ENCODE results near the gene MRPS25.
"Not testable (repeated sequence)": the region's sequence is repeated elsewhere in the genome, so short reads cannot be mapped to it uniquely, and the experiment has no call there.

Gene MRPS25

DNA sequence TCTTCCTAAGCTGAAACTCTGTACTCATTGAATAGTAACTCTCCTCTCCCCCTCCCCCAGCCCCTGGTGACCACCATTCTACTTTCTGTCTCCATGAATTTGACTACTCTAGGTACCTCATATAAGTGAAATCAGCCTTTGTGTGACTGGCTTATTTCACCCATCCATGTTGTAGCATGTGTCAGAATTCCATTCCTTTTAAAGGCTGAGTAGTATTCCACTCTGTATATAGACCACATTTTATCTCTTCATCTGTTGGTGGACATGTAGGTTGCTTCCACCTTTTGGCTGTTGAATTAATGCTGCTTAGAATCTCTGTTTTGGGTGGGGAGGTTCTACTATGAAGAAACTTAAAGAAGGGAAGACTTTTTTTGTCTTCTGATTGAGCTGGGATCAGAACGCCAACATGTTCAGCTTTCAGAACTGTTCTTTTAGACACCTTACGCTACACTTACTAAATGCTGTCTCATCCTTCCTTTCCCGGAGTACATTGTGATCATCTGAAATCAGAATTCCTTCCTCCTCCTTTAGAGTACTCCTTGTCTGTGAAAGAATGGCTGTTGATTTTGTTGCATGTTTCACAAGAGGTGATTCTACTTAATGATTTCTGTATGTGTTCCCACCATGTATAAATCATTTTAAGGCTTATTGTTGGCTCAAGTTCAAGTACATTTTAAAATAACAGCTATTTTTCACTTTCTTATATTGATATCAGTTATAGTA is 50.3 kb downstream of the MRPS25 start:
- TF ChIP-seq, protein P1, sequence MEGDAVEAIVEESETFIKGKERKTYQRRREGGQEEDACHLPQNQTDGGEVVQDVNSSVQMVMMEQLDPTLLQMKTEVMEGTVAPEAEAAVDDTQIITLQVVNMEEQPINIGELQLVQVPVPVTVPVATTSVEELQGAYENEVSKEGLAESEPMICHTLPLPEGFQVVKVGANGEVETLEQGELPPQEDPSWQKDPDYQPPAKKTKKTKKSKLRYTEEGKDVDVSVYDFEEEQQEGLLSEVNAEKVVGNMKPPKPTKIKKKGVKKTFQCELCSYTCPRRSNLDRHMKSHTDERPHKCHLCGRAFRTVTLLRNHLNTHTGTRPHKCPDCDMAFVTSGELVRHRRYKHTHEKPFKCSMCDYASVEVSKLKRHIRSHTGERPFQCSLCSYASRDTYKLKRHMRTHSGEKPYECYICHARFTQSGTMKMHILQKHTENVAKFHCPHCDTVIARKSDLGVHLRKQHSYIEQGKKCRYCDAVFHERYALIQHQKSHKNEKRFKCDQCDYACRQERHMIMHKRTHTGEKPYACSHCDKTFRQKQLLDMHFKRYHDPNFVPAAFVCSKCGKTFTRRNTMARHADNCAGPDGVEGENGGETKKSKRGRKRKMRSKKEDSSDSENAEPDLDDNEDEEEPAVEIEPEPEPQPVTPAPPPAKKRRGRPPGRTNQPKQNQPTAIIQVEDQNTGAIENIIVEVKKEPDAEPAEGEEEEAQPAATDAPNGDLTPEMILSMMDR (IDR thresholded peaks at IDR 0.05; ENCODE audit: borderline replicate concordance, insufficient read depth, low read depth, low read length): no peak
- no peak overlapping the region for H3K4me3 ChIP-seq (ENCODE audit: low read depth, low read length)

DNA sequence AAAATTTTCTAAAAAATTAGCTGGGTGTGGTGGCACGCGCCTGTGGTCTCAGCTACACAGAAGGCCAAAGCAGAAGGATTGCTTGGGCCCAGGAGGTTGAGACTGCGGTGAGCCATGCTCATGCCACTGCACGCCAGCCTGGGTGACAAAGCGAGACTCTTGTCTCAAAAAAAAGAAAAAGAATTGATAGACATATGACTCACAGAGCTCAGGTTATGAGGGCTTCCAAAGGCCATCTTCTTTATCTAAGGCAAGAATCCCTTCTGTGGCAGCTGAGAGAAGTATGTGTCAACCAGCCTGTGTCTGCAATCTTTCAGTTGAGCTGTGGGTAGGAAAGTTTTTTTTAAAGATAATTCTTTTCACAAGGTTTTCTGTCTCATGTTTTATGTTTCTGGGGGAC is 53.9 kb downstream of the MRPS25 start:
- H3K4me3 ChIP-seq (ENCODE audit: low read depth, low read length): no peak overlapping the region
- TF ChIP-seq, protein P1 (IDR thresholded peaks at IDR 0.05; ENCODE audit: borderline replicate concordance, insufficient read depth, low read depth, low read length): no peak

DNA sequence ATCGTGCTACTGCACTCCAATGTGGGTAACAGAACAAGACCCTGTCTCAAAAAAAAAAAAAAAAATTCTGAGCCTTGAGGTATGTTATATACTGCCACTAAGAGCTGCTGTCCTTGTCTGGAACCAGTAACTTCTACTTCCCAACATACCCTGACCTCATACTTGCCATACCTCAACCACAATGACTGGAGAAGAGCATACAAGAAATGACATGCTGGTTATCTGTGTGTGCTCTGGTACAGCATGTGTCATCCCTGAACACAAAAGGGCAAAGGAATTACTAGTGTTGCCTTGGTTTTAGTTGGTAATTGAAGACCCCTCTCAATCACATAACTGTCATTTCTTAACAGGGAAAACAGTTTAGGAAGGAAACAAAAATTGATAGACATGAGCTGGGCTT is 54.5 kb downstream of the MRPS25 start:
- TF ChIP-seq, protein P1 (IDR thresholded peaks at IDR 0.05; ENCODE audit: borderline replicate concordance, insufficient read depth, low read depth, low read length): no peak
- H3K4me3 ChIP-seq (ENCODE audit: low read depth, low read length): no peak overlapping the region

DNA sequence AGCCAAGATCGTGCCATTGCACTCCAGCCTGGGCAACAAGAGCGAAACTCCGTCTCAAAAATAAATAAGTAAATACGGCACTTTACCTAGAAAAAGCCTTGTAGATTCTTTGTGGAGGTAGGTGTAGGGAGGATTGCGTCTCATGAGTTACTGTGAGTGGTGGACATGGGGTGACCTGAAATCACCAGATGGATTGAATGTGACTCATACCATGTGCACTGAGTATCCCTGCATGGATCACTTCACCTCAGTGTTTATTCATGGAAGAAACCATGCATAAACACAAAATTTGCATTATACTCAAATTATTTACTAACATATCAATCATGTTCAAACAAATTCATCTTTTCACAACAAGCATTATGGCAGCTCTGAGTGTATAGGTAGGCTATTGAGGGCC is 55.9 kb downstream of the MRPS25 start:
- TF ChIP-seq, protein P1 (IDR thresholded peaks at IDR 0.05; ENCODE audit: borderline replicate concordance, insufficient read depth, low read depth, low read length): no peak
- no peak overlapping the region for H3K4me3 ChIP-seq (ENCODE audit: low read depth, low read length)

DNA sequence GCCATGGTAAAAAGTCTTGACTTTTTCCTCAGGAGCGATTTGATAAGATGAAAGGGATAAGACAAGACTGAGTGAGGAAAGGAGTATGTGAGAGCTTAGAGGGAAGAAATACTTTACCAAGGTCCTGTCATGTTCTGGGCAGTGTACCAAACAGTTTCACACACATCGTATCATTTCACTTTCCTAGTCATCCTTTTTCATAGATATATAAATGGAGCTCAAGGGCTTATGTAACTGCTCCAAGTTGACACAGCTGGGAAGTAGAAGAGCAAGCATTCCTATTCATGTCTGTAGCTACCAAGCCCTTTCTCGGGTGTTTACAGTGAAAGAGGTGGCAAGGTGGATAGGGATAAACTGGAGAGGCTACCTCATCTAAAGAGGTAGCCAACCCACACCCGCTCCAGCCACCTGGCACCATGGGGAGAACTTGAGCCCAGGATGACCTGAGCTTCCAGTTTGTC is 57.4 kb downstream of the MRPS25 start:
- TF ChIP-seq, protein P1 (IDR thresholded peaks at IDR 0.05; ENCODE audit: borderline replicate concordance, insufficient read depth, low read depth, low read length): no peak
- H3K4me3 ChIP-seq (ENCODE audit: low read depth, low read length): no peak overlapping the region

DNA sequence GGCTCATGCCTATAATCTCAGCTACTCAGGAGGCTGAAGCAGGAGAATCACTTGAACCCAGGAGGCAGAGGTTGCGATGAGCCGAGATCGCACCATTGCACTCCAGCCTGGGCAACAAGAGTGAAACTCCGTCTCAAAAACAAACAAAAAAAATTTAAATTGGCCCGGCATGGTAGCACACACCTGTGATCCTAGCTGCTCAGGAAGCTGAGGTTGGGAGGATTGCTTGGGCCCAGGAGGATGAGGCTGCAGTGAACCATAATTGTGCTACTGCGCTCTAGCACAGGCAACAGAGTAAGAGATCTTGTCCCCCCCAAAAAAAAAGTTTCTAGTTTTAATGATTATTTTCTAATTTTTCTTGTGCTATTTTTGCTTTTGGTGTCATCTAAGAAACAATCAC is 65.9 kb downstream of the MRPS25 start:
- not testable (repeated sequence) for H3K4me3 ChIP-seq (ENCODE audit: low read depth, low read length)

Data from GM12875 (cell line).